CD4-positive, CD25-positive, alpha-beta regulatory T cell (primary cell): ENCODE results near the gene DTX4. TPM values are rescaled to one million over a fixed set of nuclear protein-coding genes. Genes with fewer than 3 reads are reported as not detected.
A peak's percentile ranks its signal among the peaks of the same experiment; 100 is the strongest.
"Not testable (repeated sequence)": the region's sequence is repeated elsewhere in the genome, so short reads cannot be mapped to it uniquely, and the experiment has no call there.

Source experiments
- ATAC-seq, 2 donors: fragments of 150-1000 bp; cut with Tn5 transposase; one replicate each; pipeline ENCODE4 v1.10.0; 2021; ENCODE audit warnings: low read depth in 2 of 2, moderate number of reproducible peaks in 2 of 2, moderate library complexity in 1 of 2
- DNase-seq, 3 donors: peaks; one replicate each; pipeline versions ENCODE4 v3.0.0 to v3.0.0-alpha.2; 2012 to 2022; ENCODE audit warnings: mixed read lengths in 1 of 3
- H3K27ac ChIP-seq: one replicate; pipeline ENCODE4 v1.7.0; 2013; ENCODE audit warnings: mild to moderate bottlenecking, low read length; ENCODE audit not compliant: insufficient read depth, poor library complexity, severe bottlenecking
- H3K27me3 ChIP-seq: one replicate; pipeline ENCODE4 v1.7.0; 2013; ENCODE audit warnings: low read length; ENCODE audit not compliant: control insufficient read depth, insufficient read depth
- H3K36me3 ChIP-seq: one replicate; pipeline ENCODE4 v1.7.0; 2013; ENCODE audit warnings: mild to moderate bottlenecking, low read length, moderate library complexity; ENCODE audit not compliant: control insufficient read depth, insufficient read depth
- H3K4me1 ChIP-seq: 2 replicates; pipeline ENCODE4 v1.7.0; 2013; ENCODE audit warnings: mild to moderate bottlenecking, low read length; ENCODE audit not compliant: insufficient read depth, control insufficient read depth, poor library complexity, severe bottlenecking
- H3K4me3 ChIP-seq: one replicate; pipeline ENCODE4 v1.7.0; 2013; ENCODE audit warnings: low read depth, mild to moderate bottlenecking, low read length, moderate library complexity
- H3K9me3 ChIP-seq, 2 experiments: 1 replicate in 1 of 2; 2 replicates in 1 of 2; pipeline ENCODE4 v1.7.0; 2013; ENCODE audit warnings: low read length in 2 of 2, mild to moderate bottlenecking in 1 of 2, moderate library complexity in 1 of 2; ENCODE audit not compliant: control insufficient read depth in 2 of 2
- H3K27ac Mint-ChIP-seq, 3 donors: one replicate each; pipeline ENCODE4 v1.8.0; 2020 to 2022; ENCODE audit warnings: mild to moderate bottlenecking in 3 of 3, mixed read lengths in 3 of 3, moderate library complexity in 2 of 3
- H3K27me3 Mint-ChIP-seq: one replicate; pipeline ENCODE4 v1.8.0; 2022; ENCODE audit warnings: mild to moderate bottlenecking, mixed read lengths
- H3K36me3 Mint-ChIP-seq: one replicate; pipeline ENCODE4 v1.8.0; 2020; ENCODE audit warnings: mixed read lengths
- H3K4me1 Mint-ChIP-seq, 4 donors: one replicate each; pipeline ENCODE4 v1.8.0; 2020 to 2022; ENCODE audit warnings: mixed read lengths in 4 of 4, mild to moderate bottlenecking in 1 of 4
- H3K4me3 Mint-ChIP-seq, 4 donors: one replicate each; pipeline ENCODE4 v1.8.0; 2020 to 2022; ENCODE audit warnings: mild to moderate bottlenecking in 4 of 4, mixed read lengths in 4 of 4, moderate library complexity in 3 of 4
- H3K9me3 Mint-ChIP-seq, 7 donors: one replicate each; pipeline ENCODE4 v1.8.0; 2020 to 2022; ENCODE audit warnings: mixed read lengths in 7 of 7, mild to moderate bottlenecking in 3 of 7, moderate library complexity in 2 of 7
- polyA plus RNA-seq, 4 donors: library from polyadenylated mRNA; unstranded; fragments of 300-500 nt; fragmentation: Illumina TruSeq; gene quantifications; one replicate each; pipeline ENCODE4 v1.2.3, GENCODE V29; 2021
- total RNA-seq: library from RNA; stranded (reverse); gene quantifications from one replicate; pipeline ENCODE4 v1.2.3, GENCODE V29; 2022

DTX4 gene
- total RNA-seq (1.0 TPM), polyA plus RNA-seq (under 1 TPM in 2 of 4 donors, not detected in 2; 0.11 to 0.25 TPM)

GRCh38 chr11:59171508-59172322 is at the start of gene DTX4:
Gene DTX4, plus strand, starts transcription at chr11:59172132. Its CDS starts 464 bp downstream, at chr11:59172596.
- DNase-seq (peak; percentile 80 to 88 (median 81)), ATAC-seq (peak; percentile 83 to 88)
- H3K27ac Mint-ChIP-seq, result peak within 1 kb of the TSS in 1 of 3 donors; percentile 66
- H3K27me3 ChIP-seq, result peaks cover 14% of the 10 kb centered on the region
- no peaks in the 10 kb centered on the region for H3K36me3 ChIP-seq
- H3K27ac ChIP-seq, result no peak within 1 kb of the TSS
- H3K4me1 Mint-ChIP-seq, result peaks cover 0 to 8% (median 1%) of the 10 kb centered on the region in 4 donors
- peak within 1 kb of the TSS; percentile 73 to 91 (median 90) for H3K4me3 Mint-ChIP-seq
- peaks cover 38% of the 10 kb centered on the region for H3K27me3 Mint-ChIP-seq
- peaks cover 20% of the 10 kb centered on the region for H3K4me1 ChIP-seq
- H3K9me3 Mint-ChIP-seq, result no peaks in the 10 kb centered on the region
- no peaks in the 10 kb centered on the region for H3K36me3 Mint-ChIP-seq
- H3K9me3 ChIP-seq, result no peaks in the 10 kb centered on the region
- H3K4me3 ChIP-seq, result peak within 1 kb of the TSS; percentile 64

- ATAC-seq, result peak; percentile 99
- Mint-ChIP-seq H3K27me3 (no peaks in the 10 kb centered on the region), H3K36me3 (peaks cover 46% of the 10 kb centered on the region), H3K4me3 (peak overlapping the region in 2 of 4 donors; percentile 12 to 75), H3K4me1 (peaks cover 13 to 18% (median 14%) of the 10 kb centered on the region in 4 donors), H3K27ac (peak overlapping the region; percentile 21 to 82 (median 77)), H3K9me3 (peaks cover 0 to 8% (median 3%) of the 10 kb centered on the region in 7 donors)
- Histone ChIP-seq H3K27ac (no peak overlapping the region), H3K4me3 (no peak overlapping the region), H3K27me3 (no peaks in the 10 kb centered on the region), H3K9me3 (peaks cover 2 to 12% of the 10 kb centered on the region in 2 experiments), H3K4me1 (peaks cover 4% of the 10 kb centered on the region), H3K36me3 (peaks cover 39% of the 10 kb centered on the region)
- DNase-seq, result peak; percentile 76 to 90 (median 86)
Observed at GRCh38 chr11:59135648-59136461, 36.1 kb upstream of the DTX4 start.

GRCh38 chr11:59136551-59136950 is 35.4 kb upstream of the DTX4 start:
- not testable (repeated sequence) for H3K4me3 ChIP-seq, H3K27me3 ChIP-seq, H3K4me1 ChIP-seq, H3K27ac ChIP-seq, H3K9me3 ChIP-seq, H3K27me3 Mint-ChIP-seq, H3K9me3 Mint-ChIP-seq, DNase-seq, ATAC-seq
- H3K4me1 Mint-ChIP-seq, result peaks cover 14 to 25% (median 19%) of the 10 kb centered on the region in 4 donors
- H3K36me3 Mint-ChIP-seq, result peaks cover 41% of the 10 kb centered on the region
- H3K36me3 ChIP-seq, result peaks cover 35% of the 10 kb centered on the region
- peak overlapping the region in 1 of 4 donors; percentile 22 for H3K4me3 Mint-ChIP-seq
- H3K27ac Mint-ChIP-seq, result peak overlapping the region in 1 of 3 donors; percentile 21

- peaks cover 0 to 4% (median 1%) of the 10 kb centered on the region in 7 donors for H3K9me3 Mint-ChIP-seq
- ATAC-seq (no peak), DNase-seq (no peak)
- no peaks in the 10 kb centered on the region for H3K27me3 Mint-ChIP-seq
- Histone ChIP-seq H3K9me3 (peaks cover 0 to 1% of the 10 kb centered on the region in 2 experiments), H3K4me1 (peaks cover 13% of the 10 kb centered on the region), H3K27ac (no peak overlapping the region), H3K27me3 (no peaks in the 10 kb centered on the region), H3K4me3 (no peak overlapping the region), H3K36me3 (peaks cover 28% of the 10 kb centered on the region)
- no peak overlapping the region for H3K27ac Mint-ChIP-seq
- H3K36me3 Mint-ChIP-seq, result peaks cover 34% of the 10 kb centered on the region
- H3K4me3 Mint-ChIP-seq, result peak overlapping the region in 1 of 4 donors; percentile 22
- H3K4me1 Mint-ChIP-seq, result peaks cover 17 to 29% (median 25%) of the 10 kb centered on the region in 4 donors
Observed at GRCh38 chr11:59137190-59137589, 34.7 kb upstream of the DTX4 start.

GRCh38 chr11:59138643-59139042 is 33.3 kb upstream of the DTX4 start:
- no peak overlapping the region for H3K4me3 ChIP-seq
- H3K4me1 ChIP-seq, result peaks cover 24% of the 10 kb centered on the region
- DNase-seq (no peak), ATAC-seq (no peak)
- Mint-ChIP-seq H3K4me1 (peaks cover 28 to 42% (median 36%) of the 10 kb centered on the region in 4 donors), H3K36me3 (peaks cover 20% of the 10 kb centered on the region), H3K27me3 (peaks cover 5% of the 10 kb centered on the region), H3K9me3 (no peaks in the 10 kb centered on the region), H3K4me3 (no peak overlapping the region), H3K27ac (no peak overlapping the region)
- H3K27ac ChIP-seq, result no peak overlapping the region
- no peaks in the 10 kb centered on the region for H3K27me3 ChIP-seq
- H3K9me3 ChIP-seq, result no peaks in the 10 kb centered on the region
- peaks cover 19% of the 10 kb centered on the region for H3K36me3 ChIP-seq

- Mint-ChIP-seq H3K4me1 (peaks cover 33 to 54% (median 46%) of the 10 kb centered on the region in 4 donors), H3K9me3 (no peaks in the 10 kb centered on the region), H3K27me3 (peaks cover 7% of the 10 kb centered on the region), H3K36me3 (peaks cover 11% of the 10 kb centered on the region), H3K4me3 (peak overlapping the region; percentile 96 to 100 (median 99)), H3K27ac (peak overlapping the region in 2 of 3 donors; percentile 45 to 97)
- Histone ChIP-seq H3K27ac (peak overlapping the region; percentile 93), H3K4me1 (peaks cover 40% of the 10 kb centered on the region), H3K9me3 (no peaks in the 10 kb centered on the region), H3K36me3 (peaks cover 10% of the 10 kb centered on the region), H3K4me3 (peak overlapping the region; percentile 8), H3K27me3 (no peaks in the 10 kb centered on the region)
- ATAC-seq, result no peak
- no peak for DNase-seq
Observed at GRCh38 chr11:59141191-59141590, 30.7 kb upstream of the DTX4 start.

GRCh38 chr11:59141673-59142460 is 30.1 kb upstream of the DTX4 start:
- peak overlapping the region; percentile 96 to 100 (median 99) for H3K4me3 Mint-ChIP-seq
- peak overlapping the region; percentile 97 to 99 (median 97) for H3K27ac Mint-ChIP-seq
- Histone ChIP-seq H3K4me1 (peaks cover 40% of the 10 kb centered on the region), H3K27me3 (no peaks in the 10 kb centered on the region), H3K4me3 (peak overlapping the region; percentile 97), H3K9me3 (no peaks in the 10 kb centered on the region), H3K27ac (peak overlapping the region; percentile 93), H3K36me3 (peaks cover 11% of the 10 kb centered on the region)
- peaks cover 7% of the 10 kb centered on the region for H3K27me3 Mint-ChIP-seq
- peaks cover 34 to 56% (median 50%) of the 10 kb centered on the region in 4 donors for H3K4me1 Mint-ChIP-seq
- no peak for DNase-seq
- no peaks in the 10 kb centered on the region for H3K9me3 Mint-ChIP-seq
- peaks cover 13% of the 10 kb centered on the region for H3K36me3 Mint-ChIP-seq
- ATAC-seq, result no peak
